ENCODE results near the gene ZC3H7B.

The ZC3H7B gene

GRCh38 chr22:41356430-41357028, 55.2 kb downstream of the ZC3H7B start:
- no peak for DNase-seq

GRCh38 chr22:41357191-41357590, 55.9 kb downstream of the ZC3H7B start:
- DNase-seq, result no peak

GRCh38 chr22:41358927-41359326, 57.6 kb downstream of the ZC3H7B start:
- DNase-seq, result no peak

DNA sequence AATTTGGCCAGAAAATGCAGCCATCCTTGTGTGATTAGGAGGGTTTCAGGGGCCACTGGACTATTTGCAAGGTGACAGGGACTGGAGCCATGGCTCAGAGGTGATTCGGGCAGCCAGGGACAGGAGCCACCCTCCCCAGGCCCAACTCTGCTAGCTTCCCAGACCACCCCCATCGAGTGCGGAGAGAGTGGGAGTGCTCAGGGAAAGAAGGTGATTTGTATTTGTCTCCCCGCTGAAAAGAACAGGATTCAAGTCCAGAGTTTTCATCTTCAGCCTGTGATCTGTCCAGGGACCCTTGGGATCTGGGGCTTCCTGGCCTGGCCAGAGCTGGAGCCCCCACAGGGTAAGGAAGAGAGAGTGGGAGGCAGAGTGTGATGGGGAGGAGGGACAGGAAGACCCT, 58.1 kb downstream of the ZC3H7B start:
- DNase-seq, result no peak

- DNase-seq, result no peak
Measured at GRCh38 chr22:41360126-41360525, 58.8 kb downstream of the ZC3H7B start.

GRCh38 chr22:41361716-41362310, 60.5 kb downstream of the ZC3H7B start:
- no peak for DNase-seq

- no peak for DNase-seq
Measured at GRCh38 chr22:41362615-41363014, 61.3 kb downstream of the ZC3H7B start.

DNA sequence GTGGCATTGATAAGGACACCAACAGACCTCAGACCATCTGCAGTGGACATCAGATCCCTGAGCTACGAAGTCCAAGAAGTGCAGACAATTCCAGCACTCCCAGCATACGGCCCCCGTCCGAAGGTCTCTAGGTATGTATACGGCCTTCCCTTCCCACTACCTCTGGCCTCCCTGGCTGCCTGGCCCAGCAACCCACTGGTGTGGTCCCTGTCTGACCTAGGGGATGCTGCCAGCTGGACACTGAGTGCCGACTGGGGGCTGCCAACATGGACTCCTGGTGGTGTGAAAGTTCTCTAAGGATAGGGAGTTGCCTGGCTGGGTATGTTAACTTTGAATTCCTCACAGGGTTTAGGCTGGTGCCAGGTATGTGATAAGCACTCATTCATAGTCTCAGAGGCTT, 62.9 kb downstream of the ZC3H7B start:
- no peak for DNase-seq

- DNase-seq, result no peak
Measured at GRCh38 chr22:41364955-41365354, 63.6 kb downstream of the ZC3H7B start.

GRCh38 chr22:41365425-41365824, 64.1 kb downstream of the ZC3H7B start:
- no peak for DNase-seq

DNA sequence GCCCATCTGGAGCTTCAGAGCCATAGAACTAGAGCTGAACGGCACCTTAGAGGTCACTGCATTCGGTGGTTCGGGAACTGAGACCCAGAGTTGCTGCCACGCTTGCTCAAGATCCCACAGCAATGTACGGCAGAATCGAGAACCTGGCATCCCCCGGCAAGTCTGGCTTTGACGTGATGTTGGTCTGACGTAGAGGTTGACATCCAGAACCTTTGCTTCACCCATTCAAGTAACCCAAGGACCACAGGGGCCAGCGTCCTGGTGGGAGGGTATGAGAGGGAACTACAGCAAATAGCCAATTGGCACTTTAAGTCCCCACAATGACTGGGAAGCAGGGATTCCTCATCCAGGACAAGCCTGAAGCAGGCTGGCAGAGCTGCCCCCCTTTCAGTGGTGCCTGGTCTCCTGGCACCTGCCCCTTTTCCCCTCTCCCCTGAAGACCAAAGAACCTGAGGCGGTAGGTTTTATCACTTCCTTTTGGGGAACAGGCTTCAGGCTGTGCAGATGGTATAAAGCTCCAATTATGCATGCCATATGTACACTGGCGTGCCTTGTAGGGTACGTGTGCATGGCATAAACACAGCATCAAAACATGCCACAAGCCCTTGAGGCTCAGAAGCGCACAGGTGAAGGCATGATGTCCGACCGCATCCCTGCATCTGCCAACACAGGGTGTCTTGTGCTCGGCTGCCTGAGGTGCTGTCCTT, 65.2 kb downstream of the ZC3H7B start:
- DNase-seq, result no peak

- DNase-seq, result peak; percentile 97
Measured at GRCh38 chr22:41367039-41367679, 65.8 kb downstream of the ZC3H7B start.

DNA sequence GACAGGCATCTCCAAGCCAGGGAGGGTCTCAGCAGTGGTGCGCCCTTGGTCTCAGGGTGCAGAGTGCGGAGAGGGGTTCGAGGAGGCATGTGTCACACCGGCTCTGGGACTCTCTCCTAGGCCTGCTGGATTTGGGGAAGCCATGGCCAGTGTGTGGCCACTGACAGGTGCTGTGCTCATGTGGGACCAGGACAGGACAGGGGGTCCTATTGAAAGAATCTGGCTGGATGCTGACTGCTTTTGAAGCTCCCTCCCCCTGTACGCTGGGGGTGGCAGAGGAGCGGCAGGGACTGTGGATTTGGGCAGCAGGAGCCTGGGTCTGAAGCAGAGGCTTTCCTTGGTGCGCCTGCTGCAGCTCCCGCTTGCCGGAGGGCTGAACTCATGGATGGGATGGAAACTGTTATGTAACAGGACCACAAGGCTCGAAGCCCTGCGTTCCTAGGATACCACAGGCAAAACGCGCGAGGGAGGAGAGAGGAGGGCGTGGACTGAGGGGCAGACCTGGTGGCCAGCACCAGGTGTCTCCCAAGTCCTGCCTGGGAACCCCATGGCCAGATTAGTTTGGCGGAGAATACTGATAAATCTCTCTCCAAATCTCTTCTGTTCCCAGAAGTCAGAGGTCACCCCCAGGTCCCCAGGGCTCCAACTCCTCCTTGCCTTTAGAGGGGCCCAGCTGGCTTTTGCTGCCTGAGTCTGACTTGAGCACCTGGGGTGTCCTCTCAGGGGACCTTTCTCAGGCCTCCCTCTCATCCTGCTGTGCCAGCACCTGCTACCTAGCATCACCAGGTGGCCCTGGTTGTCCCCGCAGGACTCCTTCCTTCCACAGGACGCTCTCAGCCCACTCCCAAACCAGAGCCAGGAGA, 66.6 kb downstream of the ZC3H7B start:
- DNase-seq, result no peak

GRCh38 chr22:41368543-41369423, 67.5 kb downstream of the ZC3H7B start:
- DNase-seq, result no peak

GRCh38 chr22:41369424-41369745, 68.1 kb downstream of the ZC3H7B start:
- peak; percentile 37 for DNase-seq

GRCh38 chr22:41369837-41370236, 68.5 kb downstream of the ZC3H7B start:
- DNase-seq, result no peak

- no peak for DNase-seq
Measured at GRCh38 chr22:41377846-41378245, 76.5 kb downstream of the ZC3H7B start.

- DNase-seq, result no peak
Measured at GRCh38 chr22:41380993-41381328, 79.6 kb downstream of the ZC3H7B start.

GRCh38 chr22:41381329-41382097, 80.2 kb downstream of the ZC3H7B start, which contains the start of gene TEF:
TSS of gene TEF (plus strand) at chr22:41381942. CDS start at chr22:41382045, 103 bp downstream.
- peak; percentile 98 for DNase-seq

DNA sequence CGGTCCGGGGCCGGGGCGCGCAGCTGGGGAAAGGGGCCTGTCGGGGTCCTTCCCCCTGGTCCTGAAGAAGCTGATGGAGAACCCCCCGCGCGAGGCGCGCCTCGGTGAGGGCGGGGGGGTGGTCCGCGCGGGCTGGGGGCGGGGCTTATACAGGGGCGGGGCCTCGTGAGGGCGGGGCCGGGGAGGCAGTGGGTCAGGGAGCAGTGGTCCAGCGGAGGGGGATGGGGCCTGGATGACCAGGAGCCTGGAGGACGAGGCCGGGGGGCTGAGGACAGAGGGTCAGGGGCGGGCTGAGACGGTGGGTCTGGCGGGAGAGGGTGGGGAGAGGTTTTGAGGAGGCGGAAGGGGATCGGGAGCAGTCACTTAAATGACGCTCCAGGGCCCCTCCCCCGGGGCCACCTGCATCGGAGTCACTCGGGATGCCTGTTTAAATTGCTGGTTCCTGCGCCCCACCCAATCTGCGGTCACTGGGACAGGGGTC, 80.8 kb downstream of the ZC3H7B start:
- DNase-seq, result no peak

DNA sequence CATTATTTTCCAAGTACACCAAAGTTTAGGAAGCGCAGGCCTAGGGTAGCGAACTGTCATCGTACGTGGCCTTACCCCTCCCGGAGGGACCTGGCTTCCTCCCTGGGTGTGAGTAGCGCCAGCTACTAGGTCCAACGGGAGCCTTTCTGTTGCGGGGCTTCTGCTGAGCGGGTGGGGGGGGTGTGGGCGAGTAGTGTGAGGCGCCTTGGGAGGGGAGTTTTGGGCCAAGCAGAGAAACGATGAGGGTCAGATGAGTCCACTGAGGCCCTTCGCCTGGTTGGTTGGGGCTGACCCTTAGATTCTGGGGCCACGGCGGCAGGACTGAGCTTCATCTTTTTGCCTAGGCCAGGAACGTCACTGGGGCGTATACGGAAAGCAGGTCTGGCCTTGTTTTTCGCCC, 81.3 kb downstream of the ZC3H7B start:
- no peak for DNase-seq
